ENCODE data around the gene ARPC5. TPM values are rescaled to one million over a fixed set of nuclear protein-coding genes. Genes with fewer than 3 reads are reported as not detected.

ARPC5 gene
- total RNA-seq, 4 donors from 2014 or later, result 59.7 to 202 (median 102) TPM

GRCh38 chr1:183571678-183572268 lies 63.8 kb downstream of the ARPC5 start:
- TF ChIP-seq CTCF (IDR thresholded peaks at IDR 0.05; ENCODE audit: low read depth), result no peak

Other genes starting within 250 kb of the ARPC5 start
- 1 to 10 TPM; 1.0 to 4.5 (median 2.4) TPM for gene NMNAT2, start 217.4 kb downstream of the ARPC5 start, total RNA-seq
- 10 to 100 TPM; 33.7 to 42.8 (median 36.5) TPM for gene SMG7, start 163.3 kb downstream of the ARPC5 start, total RNA-seq
- 100 to 1,000 TPM in 1 of 4 donors, 10 to 100 TPM in 3; 12.6 to 128 (median 36.2) TPM for gene NCF2, start 45.3 kb downstream of the ARPC5 start, total RNA-seq
- not detected for gene APOBEC4, start 17.5 kb upstream of the ARPC5 start, total RNA-seq
- 10 to 100 TPM; 41.8 to 81.8 (median 59.0) TPM for gene RGL1, start 169.3 kb upstream of the ARPC5 start, total RNA-seq

Data from subcutaneous adipose tissue (tissue), 4 donors.